ENCODE results near the gene IMP3.
"Not testable (repeated sequence)": the region's sequence is repeated elsewhere in the genome, so short reads cannot be mapped to it uniquely, and the experiment has no call there.

GRCh38 chr15:75686212-75686642 is 46.2 kb upstream of the IMP3 start:
- peak; percentile 52 to 73 (median 63) for TF ChIP-seq CTCF (IDR thresholded peaks at IDR 0.05 in 2 of 3, conservative IDR thresholded peaks at IDR 0.05 in 1 of 3; ENCODE audit: insufficient read depth in 2 of 3, low read depth in 1 of 3, low read length in 3 of 3)
- not testable (repeated sequence) for TF ChIP-seq MAFG (tag; conservative IDR thresholded peaks at IDR 0.05); PKNOX1 (IDR thresholded peaks at IDR 0.05); NR2F6 (CRISPR knock-in tag; IDR thresholded peaks at IDR 0.05); HIVEP1 (CRISPR knock-in tag; IDR thresholded peaks at IDR 0.05); BRCA1 (IDR thresholded peaks at IDR 0.05); BRCA1 (CRISPR knock-in tag; IDR thresholded peaks at IDR 0.05); KAT8 (IDR thresholded peaks at IDR 0.05; ENCODE audit: low read depth); ZSCAN29 (IDR thresholded peaks at IDR 0.05); HNRNPUL1 (IDR thresholded peaks at IDR 0.05; ENCODE audit: low read length); TBP (optimal IDR thresholded peaks at IDR 0.05; ENCODE audit: low read depth, low read length); CREB1 (IDR thresholded peaks at IDR 0.05); CREB1 (CRISPR knock-in tag; IDR thresholded peaks at IDR 0.05); ZBTB1 (CRISPR knock-in tag; IDR thresholded peaks at IDR 0.05; ENCODE audit: borderline replicate concordance, low read depth)
- TF ChIP-seq, protein P1, sequence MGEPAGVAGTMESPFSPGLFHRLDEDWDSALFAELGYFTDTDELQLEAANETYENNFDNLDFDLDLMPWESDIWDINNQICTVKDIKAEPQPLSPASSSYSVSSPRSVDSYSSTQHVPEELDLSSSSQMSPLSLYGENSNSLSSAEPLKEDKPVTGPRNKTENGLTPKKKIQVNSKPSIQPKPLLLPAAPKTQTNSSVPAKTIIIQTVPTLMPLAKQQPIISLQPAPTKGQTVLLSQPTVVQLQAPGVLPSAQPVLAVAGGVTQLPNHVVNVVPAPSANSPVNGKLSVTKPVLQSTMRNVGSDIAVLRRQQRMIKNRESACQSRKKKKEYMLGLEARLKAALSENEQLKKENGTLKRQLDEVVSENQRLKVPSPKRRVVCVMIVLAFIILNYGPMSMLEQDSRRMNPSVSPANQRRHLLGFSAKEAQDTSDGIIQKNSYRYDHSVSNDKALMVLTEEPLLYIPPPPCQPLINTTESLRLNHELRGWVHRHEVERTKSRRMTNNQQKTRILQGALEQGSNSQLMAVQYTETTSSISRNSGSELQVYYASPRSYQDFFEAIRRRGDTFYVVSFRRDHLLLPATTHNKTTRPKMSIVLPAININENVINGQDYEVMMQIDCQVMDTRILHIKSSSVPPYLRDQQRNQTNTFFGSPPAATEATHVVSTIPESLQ (CRISPR knock-in tag; IDR thresholded peaks at IDR 0.05) = not testable (repeated sequence)
- TF ChIP-seq, protein P2, sequence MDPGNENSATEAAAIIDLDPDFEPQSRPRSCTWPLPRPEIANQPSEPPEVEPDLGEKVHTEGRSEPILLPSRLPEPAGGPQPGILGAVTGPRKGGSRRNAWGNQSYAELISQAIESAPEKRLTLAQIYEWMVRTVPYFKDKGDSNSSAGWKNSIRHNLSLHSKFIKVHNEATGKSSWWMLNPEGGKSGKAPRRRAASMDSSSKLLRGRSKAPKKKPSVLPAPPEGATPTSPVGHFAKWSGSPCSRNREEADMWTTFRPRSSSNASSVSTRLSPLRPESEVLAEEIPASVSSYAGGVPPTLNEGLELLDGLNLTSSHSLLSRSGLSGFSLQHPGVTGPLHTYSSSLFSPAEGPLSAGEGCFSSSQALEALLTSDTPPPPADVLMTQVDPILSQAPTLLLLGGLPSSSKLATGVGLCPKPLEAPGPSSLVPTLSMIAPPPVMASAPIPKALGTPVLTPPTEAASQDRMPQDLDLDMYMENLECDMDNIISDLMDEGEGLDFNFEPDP (CRISPR knock-in tag; IDR thresholded peaks at IDR 0.05) = not testable (repeated sequence)
